Measurements from ENCODE around the gene PHACTR1. TPM values are rescaled to one million over a fixed set of nuclear protein-coding genes. Genes with fewer than 3 reads are reported as not detected.

The PHACTR1 gene
- total RNA-seq, 2 experiments from 2014 or later, result 0.58 to 0.72 TPM

GRCh38 chr6:13273202-13273930 lies 556.8 kb downstream of the PHACTR1 start:
- no peaks in the 10 kb centered on the region for H3K36me3 Mint-ChIP-seq
- H3K27ac Mint-ChIP-seq, result no peak overlapping the region
- no peak for DNase-seq
- no peaks in the 10 kb centered on the region for H3K9me3 Mint-ChIP-seq
- peak overlapping the region; percentile 40 for H3K4me3 Mint-ChIP-seq
- H3K4me1 Mint-ChIP-seq, result peaks cover 29% of the 10 kb centered on the region
- no peaks in the 10 kb centered on the region for H3K27me3 Mint-ChIP-seq

- no peaks in the 10 kb centered on the region for H3K36me3 Mint-ChIP-seq
- H3K9me3 Mint-ChIP-seq, result no peaks in the 10 kb centered on the region
- peak overlapping the region; percentile 42 for H3K4me3 Mint-ChIP-seq
- H3K27me3 Mint-ChIP-seq, result no peaks in the 10 kb centered on the region
- H3K4me1 Mint-ChIP-seq, result peaks cover 29% of the 10 kb centered on the region
- peak; percentile 60 for DNase-seq
- peak overlapping the region; percentile 70 for H3K27ac Mint-ChIP-seq
These were observed 557.6 kb downstream of the PHACTR1 start for GRCh38 chr6:13273931-13274706.

- H3K4me3 Mint-ChIP-seq, result peak overlapping the region; percentile 34
- no peak overlapping the region for H3K27ac Mint-ChIP-seq
- DNase-seq, result no peak
- no peaks in the 10 kb centered on the region for H3K36me3 Mint-ChIP-seq
- no peaks in the 10 kb centered on the region for H3K9me3 Mint-ChIP-seq
- no peaks in the 10 kb centered on the region for H3K27me3 Mint-ChIP-seq
- H3K4me1 Mint-ChIP-seq, result peaks cover 29% of the 10 kb centered on the region
These were observed 558.3 kb downstream of the PHACTR1 start for GRCh38 chr6:13274707-13275434.

DNA sequence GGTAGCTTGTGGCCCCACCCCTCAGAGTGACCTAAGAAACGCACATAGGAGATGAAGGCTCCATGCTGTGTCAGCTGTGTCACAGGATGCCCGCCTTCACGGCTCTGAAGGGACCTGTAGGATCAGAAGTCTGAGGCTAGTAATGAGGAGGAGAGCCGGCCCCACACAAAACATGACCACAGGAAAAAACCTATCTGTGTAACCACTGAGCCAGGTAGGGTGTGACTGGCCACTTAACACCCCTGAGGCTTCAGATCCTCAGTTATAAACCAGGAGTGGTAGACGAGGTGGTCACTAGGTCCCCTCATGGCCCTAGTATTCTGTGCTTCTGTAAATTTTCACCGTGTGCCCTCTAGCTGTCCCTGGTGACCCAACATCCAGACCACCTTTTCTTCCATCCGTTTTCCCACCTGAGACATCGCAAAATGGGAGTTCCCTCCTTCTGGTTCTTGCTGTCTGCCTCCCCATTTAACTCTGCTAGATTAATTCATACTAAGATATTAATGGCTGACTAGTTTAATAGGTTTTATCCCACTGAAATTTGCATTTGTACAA lies 558.9 kb downstream of the PHACTR1 start:
- Mint-ChIP-seq H3K9me3 (no peaks in the 10 kb centered on the region), H3K4me3 (no peak overlapping the region), H3K36me3 (no peaks in the 10 kb centered on the region), H3K27ac (no peak overlapping the region), H3K27me3 (no peaks in the 10 kb centered on the region), H3K4me1 (peaks cover 33% of the 10 kb centered on the region)
- DNase-seq, result no peak

DNA sequence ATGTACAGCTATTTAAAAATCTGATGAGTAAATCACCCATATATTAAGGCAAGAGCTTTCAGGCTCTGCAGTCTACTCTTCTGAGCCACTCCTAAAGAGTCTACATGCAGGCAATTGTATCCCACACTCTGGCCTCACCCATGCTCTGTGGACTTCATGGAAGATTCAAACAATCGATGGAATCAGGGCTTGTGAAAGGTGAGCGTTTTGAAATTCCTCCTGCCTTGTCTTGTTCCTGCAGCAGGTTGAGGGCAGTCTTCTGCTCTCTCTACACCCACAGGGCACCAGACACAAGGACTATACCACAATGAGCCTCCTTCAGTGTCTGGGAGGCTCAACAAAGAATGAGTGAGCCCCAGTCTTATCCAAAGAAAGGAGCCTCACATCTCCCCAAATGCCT lies 560.7 kb downstream of the PHACTR1 start:
- H3K36me3 Mint-ChIP-seq, result no peaks in the 10 kb centered on the region
- no peak overlapping the region for H3K27ac Mint-ChIP-seq
- H3K4me3 Mint-ChIP-seq, result no peak overlapping the region
- no peak for DNase-seq
- no peaks in the 10 kb centered on the region for H3K27me3 Mint-ChIP-seq
- no peaks in the 10 kb centered on the region for H3K9me3 Mint-ChIP-seq
- peaks cover 30% of the 10 kb centered on the region for H3K4me1 Mint-ChIP-seq

GRCh38 chr6:13278164-13278563 lies 561.6 kb downstream of the PHACTR1 start:
- H3K9me3 Mint-ChIP-seq, result no peaks in the 10 kb centered on the region
- H3K36me3 Mint-ChIP-seq, result peaks cover under 1% of the 10 kb centered on the region
- no peak overlapping the region for H3K27ac Mint-ChIP-seq
- H3K4me1 Mint-ChIP-seq, result peaks cover 22% of the 10 kb centered on the region
- no peaks in the 10 kb centered on the region for H3K27me3 Mint-ChIP-seq
- H3K4me3 Mint-ChIP-seq, result no peak overlapping the region
- peak; percentile 34 for DNase-seq

DNA sequence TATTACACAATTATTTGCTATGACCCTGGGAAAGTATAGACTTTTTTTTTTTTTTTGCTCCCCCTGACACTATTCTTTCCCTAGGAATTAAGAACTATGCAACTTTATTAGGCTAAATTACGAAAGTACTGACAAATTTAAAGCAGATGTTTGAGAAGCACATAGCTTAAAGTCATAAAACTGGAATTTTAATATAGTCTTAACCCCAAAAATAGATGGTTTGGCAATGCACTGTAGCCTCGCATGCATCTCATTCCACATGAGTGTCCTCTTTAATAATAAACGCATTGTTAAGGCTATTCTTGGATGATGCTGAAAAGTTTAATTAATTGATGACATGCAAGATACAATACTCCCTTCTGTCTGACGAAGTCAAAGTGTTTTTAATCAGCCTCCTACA lies 562.4 kb downstream of the PHACTR1 start:
- Mint-ChIP-seq H3K9me3 (peaks cover 2% of the 10 kb centered on the region), H3K4me1 (peaks cover 15% of the 10 kb centered on the region), H3K4me3 (no peak overlapping the region), H3K27ac (no peak overlapping the region), H3K27me3 (no peaks in the 10 kb centered on the region), H3K36me3 (peaks cover 6% of the 10 kb centered on the region)
- no peak for DNase-seq

- no peak for DNase-seq
- Mint-ChIP-seq H3K36me3 (peaks cover 6% of the 10 kb centered on the region), H3K27me3 (no peaks in the 10 kb centered on the region), H3K4me1 (peaks cover 5% of the 10 kb centered on the region), H3K9me3 (peaks cover 2% of the 10 kb centered on the region), H3K4me3 (no peak overlapping the region), H3K27ac (no peak overlapping the region)
These were observed 563.7 kb downstream of the PHACTR1 start for GRCh38 chr6:13280254-13280653.

DNA sequence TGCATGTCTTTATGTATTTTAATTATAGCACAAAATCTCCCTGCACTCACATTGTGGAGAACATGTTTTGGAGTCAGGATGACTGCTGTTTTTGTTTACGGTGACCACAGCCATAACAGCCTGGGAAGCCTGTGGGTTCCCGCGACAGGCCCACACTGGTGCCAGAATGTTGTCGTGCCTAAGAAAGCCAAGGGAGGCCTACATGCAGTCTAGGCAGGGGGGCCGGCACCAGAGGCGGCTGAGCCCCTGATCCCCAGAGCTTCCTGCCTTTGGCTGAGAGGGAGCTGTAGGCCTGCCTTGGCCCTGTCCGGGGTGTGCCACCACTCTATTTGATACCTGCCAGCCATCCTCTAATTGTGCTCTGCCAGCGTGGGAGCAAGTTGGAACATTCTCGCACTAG lies 565.1 kb downstream of the PHACTR1 start:
- DNase-seq, result no peak
- Mint-ChIP-seq H3K9me3 (peaks cover 10% of the 10 kb centered on the region), H3K27ac (no peak overlapping the region), H3K4me3 (no peak overlapping the region), H3K4me1 (peaks cover 3% of the 10 kb centered on the region), H3K36me3 (peaks cover 17% of the 10 kb centered on the region), H3K27me3 (no peaks in the 10 kb centered on the region)

GRCh38 chr6:13282393-13283069 lies 566.0 kb downstream of the PHACTR1 start:
- Mint-ChIP-seq H3K27me3 (no peaks in the 10 kb centered on the region), H3K4me1 (peaks cover 3% of the 10 kb centered on the region), H3K9me3 (peaks cover 19% of the 10 kb centered on the region), H3K27ac (no peak overlapping the region), H3K4me3 (no peak overlapping the region), H3K36me3 (peaks cover 24% of the 10 kb centered on the region)
- no peak for DNase-seq

DNA sequence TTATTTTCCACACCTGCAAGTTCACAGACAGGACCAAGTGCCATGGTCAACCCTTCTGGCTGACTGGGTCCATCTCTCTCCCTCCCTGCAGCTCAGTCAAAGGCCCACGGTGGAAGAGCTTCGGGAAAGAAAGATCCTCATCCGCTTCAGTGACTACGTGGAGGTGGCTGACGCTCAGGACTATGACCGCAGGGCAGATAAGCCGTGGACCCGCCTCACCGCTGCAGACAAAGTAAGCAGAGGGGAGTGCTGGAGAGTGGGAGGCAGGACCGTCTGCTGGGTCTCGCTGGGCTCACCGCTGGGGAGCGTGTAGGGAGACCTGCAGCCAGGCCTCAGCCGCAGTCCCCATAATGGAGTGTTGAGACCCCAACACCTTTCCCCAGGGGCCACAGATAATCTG lies 566.8 kb downstream of the PHACTR1 start:
- H3K27me3 Mint-ChIP-seq, result no peaks in the 10 kb centered on the region
- H3K9me3 Mint-ChIP-seq, result peaks cover 22% of the 10 kb centered on the region
- peaks cover 3% of the 10 kb centered on the region for H3K4me1 Mint-ChIP-seq
- no peak for DNase-seq
- no peak overlapping the region for H3K27ac Mint-ChIP-seq
- no peak overlapping the region for H3K4me3 Mint-ChIP-seq
- H3K36me3 Mint-ChIP-seq, result peaks cover 29% of the 10 kb centered on the region

GRCh38 chr6:13284646-13285045 lies 568.1 kb downstream of the PHACTR1 start:
- Mint-ChIP-seq H3K36me3 (peaks cover 40% of the 10 kb centered on the region), H3K4me1 (peaks cover 3% of the 10 kb centered on the region), H3K27me3 (no peaks in the 10 kb centered on the region), H3K27ac (no peak overlapping the region), H3K4me3 (no peak overlapping the region), H3K9me3 (peaks cover 26% of the 10 kb centered on the region)
- no peak for DNase-seq

DNA sequence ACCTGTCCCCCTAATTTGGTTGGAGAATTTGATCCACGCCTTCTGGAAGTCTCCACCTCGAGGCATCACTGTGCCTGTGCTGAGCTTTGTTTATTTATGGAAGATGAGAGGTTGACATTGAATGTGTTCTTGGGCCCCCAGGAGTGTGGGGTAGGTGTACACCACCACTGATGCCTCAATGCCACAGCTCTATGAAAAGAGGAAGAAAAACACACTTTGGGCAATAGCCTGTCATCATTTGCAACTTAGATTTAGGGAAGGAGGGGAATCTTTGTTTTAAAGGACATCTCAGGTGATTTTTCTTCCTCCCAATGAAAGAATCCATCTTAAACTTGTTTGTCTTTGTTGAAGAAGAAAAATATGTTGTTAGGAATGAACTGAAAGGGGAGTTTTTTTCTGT lies 569.1 kb downstream of the PHACTR1 start:
- H3K9me3 Mint-ChIP-seq, result peaks cover 31% of the 10 kb centered on the region
- H3K4me3 Mint-ChIP-seq, result no peak overlapping the region
- no peaks in the 10 kb centered on the region for H3K4me1 Mint-ChIP-seq
- no peak overlapping the region for H3K27ac Mint-ChIP-seq
- DNase-seq, result no peak
- H3K27me3 Mint-ChIP-seq, result no peaks in the 10 kb centered on the region
- H3K36me3 Mint-ChIP-seq, result peaks cover 49% of the 10 kb centered on the region

- DNase-seq, result no peak
- H3K4me1 Mint-ChIP-seq, result no peaks in the 10 kb centered on the region
- no peak overlapping the region for H3K27ac Mint-ChIP-seq
- H3K36me3 Mint-ChIP-seq, result peaks cover 53% of the 10 kb centered on the region
- peaks cover 31% of the 10 kb centered on the region for H3K9me3 Mint-ChIP-seq
- H3K27me3 Mint-ChIP-seq, result no peaks in the 10 kb centered on the region
- H3K4me3 Mint-ChIP-seq, result no peak overlapping the region
These were observed 569.6 kb downstream of the PHACTR1 start for GRCh38 chr6:13286181-13286580.

Data from activated naive CD8-positive, alpha-beta T cell treated with anti-CD3 and anti-CD28 coated beads for 36 hours (primary cell).